ENCODE measurements around the gene CACNA2D1. TPM values are rescaled to one million over a fixed set of nuclear protein-coding genes. Genes with fewer than 3 reads are reported as not detected.

The CACNA2D1 gene
- total RNA-seq, 1 experiment from 2014 or later, result 0.27 TPM

GRCh38 chr7:82036146-82036886 is 407.3 kb downstream of the CACNA2D1 start:
- ATAC-seq (no peak), DNase-seq (ENCODE audit: low read depth, low spot score) (no peak)
- no TSS peak for BruUV-seq (replicated peaks)
- Histone ChIP-seq H3K36me3 (ENCODE audit: control insufficient read depth in 1 of 2, insufficient read depth in 2 of 2, low read length in 2 of 2) (no peaks in the 10 kb centered on the region), H4K20me1 (ENCODE audit: insufficient read depth) (no peaks in the 10 kb centered on the region), H2AFZ (ENCODE audit: low read depth, low read length, poor library complexity, severe bottlenecking) (no peak overlapping the region), H3K4me3 (replicated peaks in 1 of 2; ENCODE audit: low read depth in 1 of 2, low read length in 2 of 2) (no peak overlapping the region), H3K9ac (ENCODE audit: low read length) (no peak overlapping the region), H3K9me2 (ENCODE audit: insufficient read depth) (no peaks in the 10 kb centered on the region), H3K4me2 (ENCODE audit: low read length) (no peak overlapping the region), H3K27ac (ENCODE audit: low read depth, low read length) (no peak overlapping the region), H3K9me3 (ENCODE audit: control insufficient read depth in 1 of 2, insufficient read depth in 1 of 2, low read depth in 1 of 2, low read length in 2 of 2) (no peaks in the 10 kb centered on the region), H3K79me2 (ENCODE audit: insufficient read depth, low read length) (no peaks in the 10 kb centered on the region), H3K27me3 (ENCODE audit: insufficient read depth, low read length) (no peaks in the 10 kb centered on the region), H3K4me1 (ENCODE audit: control insufficient read depth in 1 of 2, insufficient read depth in 2 of 2, low read length in 2 of 2) (no peaks in the 10 kb centered on the region)
- CTCF ChIA-PET, result no interaction called here
- TF ChIP-seq JUND (IDR thresholded peaks at IDR 0.05), result no peak
- no peak for TF ChIP-seq ELF1 (IDR thresholded peaks at IDR 0.05; ENCODE audit: borderline replicate concordance, low read depth)
- TF ChIP-seq YY1 (IDR thresholded peaks at IDR 0.05; ENCODE audit: extremely low read depth, insufficient replicate concordance, low read depth, low read length), result no peak
- TF ChIP-seq ATF3 (IDR thresholded peaks at IDR 0.05), result no peak
- no peak for TF ChIP-seq REST (IDR thresholded peaks at IDR 0.05; ENCODE audit: low read depth)
- TF ChIP-seq FOSL1 (IDR thresholded peaks at IDR 0.05; ENCODE audit: low read depth), result no peak
- intact Hi-C loops (cut with micrococcal nuclease), result no loop called here
- POLR2A ChIA-PET, result no interaction called here
- RAD21 ChIA-PET (ENCODE audit: low non-redundant PET in 1 of 2, low total read pairs in 2 of 2, uncharacterized antibody in 2 of 2, unreplicated experiment in 2 of 2), result no interaction called here

All from HCT116 (cell line).